ACHN (cell line): ENCODE measurements around the gene DIRAS1.
A peak's percentile ranks its signal among the peaks of the same experiment; 100 is the strongest.
"Not testable (repeated sequence)": the region's sequence is repeated elsewhere in the genome, so short reads cannot be mapped to it uniquely, and the experiment has no call there.

Experiments
- DNase-seq: peaks from one replicate; pipeline ENCODE4 v3.0.0-alpha.2; 2015
- in situ Hi-C: cut with HindIII; loops from 2 replicates; pipeline ENCODE4 v1.10.0; 2017; ENCODE audit warnings: low sequenced_read_pairs, low pct_ligation_motif_present, low pct_unique_long_range_greater_than_20kb

The DIRAS1 gene

DNA sequence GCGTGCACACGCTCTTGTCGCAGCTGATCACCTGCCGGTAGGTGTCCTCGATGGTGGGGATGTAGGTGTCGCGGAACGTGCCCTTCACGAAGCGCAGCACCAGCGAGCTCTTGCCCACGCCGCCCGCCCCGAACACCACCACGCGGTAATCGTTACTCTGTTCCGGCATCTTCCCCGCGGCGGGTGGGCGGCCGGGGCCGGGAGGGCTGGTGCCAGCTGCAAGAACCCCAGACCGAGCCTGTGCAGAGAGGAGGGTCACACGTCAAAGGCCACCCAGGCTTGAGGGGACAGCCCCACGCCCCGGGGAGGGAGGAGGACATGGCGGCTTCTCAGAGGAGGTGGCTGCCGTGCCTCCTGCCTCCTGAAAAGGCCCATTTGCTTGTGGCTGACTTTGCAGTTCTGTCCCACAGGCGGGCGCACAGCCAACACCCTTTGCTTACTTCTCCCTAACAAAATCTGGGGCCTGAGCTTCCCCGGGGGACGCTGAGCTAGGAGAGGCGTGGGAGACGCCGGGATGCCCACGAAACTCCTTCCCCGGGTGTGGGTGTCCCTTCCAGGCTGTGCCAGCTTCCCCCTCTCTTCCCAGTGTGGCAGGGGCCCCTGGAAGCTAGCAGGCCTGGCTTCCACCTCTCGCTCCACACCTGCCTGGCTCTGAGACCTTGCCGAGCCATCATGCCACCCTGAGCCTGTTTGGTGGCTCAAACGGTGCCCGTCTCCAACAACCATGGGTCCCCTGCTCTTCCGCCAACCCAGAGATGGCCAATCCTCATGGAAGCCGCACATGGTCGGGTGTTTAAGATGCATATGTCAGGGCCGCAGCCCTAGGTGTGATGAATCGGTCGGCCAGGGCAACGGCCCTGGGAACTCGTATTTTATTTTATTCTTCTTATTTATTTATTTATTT lies 3.3 kb downstream of the DIRAS1 start:
- no peak for DNase-seq
- in situ Hi-C loops = no loop called here

GRCh38 chr19:2716722-2717637 lies 4.2 kb downstream of the DIRAS1 start:
- in situ Hi-C loops = no loop called here
- DNase-seq = no peak

- DNase-seq = no peak
- in situ Hi-C loops = no loop called here
These were observed 4.9 kb downstream of the DIRAS1 start for GRCh38 chr19:2716275-2716650.

GRCh38 chr19:2715470-2716274 lies 5.5 kb downstream of the DIRAS1 start:
- no peak for DNase-seq
- in situ Hi-C loops = no loop called here

DNA sequence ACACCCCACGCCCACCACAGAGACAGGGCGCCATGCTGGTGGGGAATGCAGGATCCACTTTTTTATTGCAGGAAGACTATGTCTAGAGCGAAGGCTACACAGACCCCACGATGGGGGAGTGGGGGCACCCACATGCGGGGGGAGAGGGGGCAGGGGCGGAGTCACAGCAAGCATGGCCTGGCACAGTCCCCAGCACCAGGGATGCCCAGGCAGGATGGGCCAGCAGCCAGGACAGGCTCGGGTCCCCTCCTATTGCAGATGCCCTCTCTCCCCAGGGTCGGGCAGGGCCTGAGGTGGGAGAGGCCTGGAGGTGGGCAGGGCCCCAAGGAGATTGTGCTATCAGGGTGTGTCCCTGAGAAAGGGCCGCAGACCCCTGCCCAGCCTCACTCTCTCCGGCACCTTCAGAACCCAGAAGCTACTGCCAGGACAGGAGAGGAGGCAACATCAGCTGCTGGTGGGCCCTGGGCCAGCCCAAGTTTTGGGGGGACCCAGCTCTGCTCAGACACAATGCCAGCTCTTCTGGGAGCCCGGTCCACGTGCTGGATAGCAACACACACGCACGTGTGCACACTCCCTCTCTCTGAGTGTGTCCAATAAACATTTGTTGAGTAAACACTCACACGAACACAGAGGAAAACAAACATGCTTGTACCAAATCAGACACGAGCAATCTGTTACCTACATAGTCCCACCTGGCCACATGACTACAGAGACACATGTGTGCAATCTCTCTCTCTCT lies 6.5 kb downstream of the DIRAS1 start:
- no peak for DNase-seq
- in situ Hi-C loops = no loop called here

DNA sequence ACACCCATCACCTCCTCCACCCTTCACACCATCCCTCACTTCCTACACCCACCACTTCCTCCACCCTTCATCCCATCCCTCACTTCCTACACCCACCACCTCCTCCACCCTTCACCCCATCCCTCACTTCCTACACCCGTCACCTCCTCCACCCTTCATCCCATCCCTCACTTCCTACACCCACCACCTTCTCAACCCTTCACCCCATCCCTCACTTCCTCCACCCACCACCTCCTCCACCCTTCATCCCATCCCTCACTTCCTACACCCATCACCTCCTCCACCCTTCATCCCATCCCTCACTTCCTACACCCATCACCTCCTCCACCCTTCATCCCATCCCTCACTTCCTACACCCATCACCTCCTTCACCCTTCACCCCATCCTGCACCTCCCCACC lies 7.1 kb downstream of the DIRAS1 start:
- in situ Hi-C loops = not testable (repeated sequence)

DNA sequence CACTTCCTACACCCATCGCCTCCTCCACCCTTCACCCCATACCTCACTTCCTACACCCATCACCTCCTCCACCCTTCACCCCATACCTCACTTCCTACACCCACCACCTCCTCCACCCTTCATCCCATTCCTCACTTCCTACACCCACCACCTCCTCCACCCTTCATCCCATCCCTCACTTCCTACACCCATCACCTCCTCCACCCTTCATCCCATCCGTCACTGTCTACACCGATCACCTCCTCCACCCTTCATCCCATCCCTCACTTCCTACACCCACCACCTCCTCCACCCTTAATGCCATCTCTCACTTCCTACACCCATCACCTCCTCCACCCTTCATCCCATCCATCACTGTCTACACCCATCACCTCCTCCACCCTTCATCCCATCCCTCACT lies 8.0 kb downstream of the DIRAS1 start:
- in situ Hi-C loops, DNase-seq: not testable (repeated sequence)

More for the DNA sequence above, 7.1 kb downstream of the DIRAS1 start:
- DNase-seq = not testable (repeated sequence)

DNA sequence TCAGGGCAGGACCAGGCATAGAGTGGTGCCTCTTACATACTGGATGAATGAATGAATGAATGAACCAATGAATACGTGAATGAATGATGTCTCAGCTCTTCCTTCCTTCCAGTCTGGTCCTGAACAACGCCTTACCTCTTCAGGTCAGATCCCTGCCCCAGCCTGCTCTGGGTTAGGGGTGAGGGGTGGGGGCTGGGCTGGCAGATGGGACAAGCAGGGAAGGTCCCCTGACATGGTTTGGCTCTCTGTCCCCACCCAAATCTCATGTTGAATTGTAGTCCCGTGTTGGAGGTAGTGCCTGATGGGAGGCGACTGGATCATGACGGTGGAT lies 9.3 kb downstream of the DIRAS1 start:
- no peak for DNase-seq
- in situ Hi-C loops = no loop called here

DNA sequence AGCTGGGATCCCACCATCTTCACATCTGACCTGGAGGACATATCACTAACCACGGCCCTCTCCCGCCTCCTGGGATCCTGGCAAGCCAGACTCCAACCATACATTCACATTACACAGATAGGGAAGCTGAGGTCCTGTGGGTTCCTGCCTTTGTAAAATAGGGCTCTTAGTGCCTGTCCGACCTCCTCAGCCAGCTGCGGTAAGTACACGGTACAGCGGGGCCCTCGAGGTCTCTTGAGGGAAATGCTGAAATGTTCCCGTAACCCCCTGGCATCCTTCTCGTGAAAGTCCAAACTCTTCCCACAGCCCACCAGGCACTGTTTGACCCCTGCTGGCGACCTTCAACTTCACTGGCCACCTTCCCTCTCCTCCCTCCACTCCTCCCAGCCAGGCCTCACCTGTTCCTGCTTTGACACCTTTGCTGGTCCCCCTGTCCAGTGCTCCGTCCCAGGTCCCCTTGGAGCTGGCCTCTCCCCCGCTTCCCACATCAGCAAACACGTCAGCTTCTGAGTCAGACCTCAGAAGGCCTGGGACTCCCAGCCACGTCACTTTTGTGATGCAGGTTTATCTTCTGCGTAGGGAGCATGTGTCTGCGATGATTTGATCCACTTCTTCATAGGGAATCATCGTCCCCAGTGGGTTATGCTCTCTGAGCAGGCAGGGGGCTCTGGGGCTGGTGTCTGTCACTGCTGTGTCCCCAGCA lies 9.8 kb downstream of the DIRAS1 start:
- DNase-seq = peak; percentile 15
- in situ Hi-C loops = no loop called here

DNA sequence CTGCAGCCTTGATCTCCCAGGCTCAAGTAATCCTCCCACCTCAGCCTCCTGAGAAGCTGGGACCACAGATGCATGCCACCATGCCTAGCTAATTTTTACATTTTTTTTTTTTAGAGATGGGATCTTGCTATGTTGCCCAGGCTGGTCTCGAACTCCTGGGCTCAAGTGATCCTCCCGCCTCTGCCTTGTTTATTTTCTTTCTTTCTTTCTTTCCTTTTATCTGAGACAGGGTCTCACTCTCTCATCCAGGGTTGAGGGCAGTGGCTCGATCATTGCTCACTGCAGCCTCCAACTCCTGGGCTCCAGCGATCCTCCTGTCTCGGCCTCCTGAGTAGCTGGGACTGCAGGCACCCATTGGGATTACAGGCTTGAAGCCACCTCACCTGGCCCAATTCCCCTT lies 14.9 kb downstream of the DIRAS1 start:
- DNase-seq = no peak
- in situ Hi-C loops = no loop called here

DNA sequence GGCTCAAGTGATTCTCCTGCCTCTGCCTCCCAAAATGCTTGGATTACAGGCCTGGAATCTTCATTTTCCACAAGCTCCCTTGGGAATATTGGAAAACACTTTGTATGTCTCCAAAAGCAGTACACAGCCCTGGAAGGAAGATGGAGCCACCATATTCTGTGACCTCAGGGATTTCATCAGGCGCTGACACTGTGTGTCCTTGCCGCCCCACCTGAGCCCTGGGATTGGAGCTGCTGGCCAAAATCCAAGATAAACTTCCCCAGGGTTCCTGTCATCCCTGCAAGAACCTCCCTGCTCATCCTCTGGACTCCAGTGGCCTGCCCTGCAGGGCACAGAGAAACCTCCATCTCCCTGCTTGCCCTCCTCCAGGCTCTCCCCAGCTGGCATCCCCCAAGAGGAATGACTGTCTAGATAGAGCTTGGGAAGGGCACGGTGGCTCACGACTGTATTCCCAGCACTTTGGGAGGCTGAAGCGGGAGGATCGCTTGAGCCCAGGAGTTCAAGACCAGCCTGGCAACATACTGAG lies 17.4 kb downstream of the DIRAS1 start:
- in situ Hi-C loops = no loop called here
- no peak for DNase-seq

DNA sequence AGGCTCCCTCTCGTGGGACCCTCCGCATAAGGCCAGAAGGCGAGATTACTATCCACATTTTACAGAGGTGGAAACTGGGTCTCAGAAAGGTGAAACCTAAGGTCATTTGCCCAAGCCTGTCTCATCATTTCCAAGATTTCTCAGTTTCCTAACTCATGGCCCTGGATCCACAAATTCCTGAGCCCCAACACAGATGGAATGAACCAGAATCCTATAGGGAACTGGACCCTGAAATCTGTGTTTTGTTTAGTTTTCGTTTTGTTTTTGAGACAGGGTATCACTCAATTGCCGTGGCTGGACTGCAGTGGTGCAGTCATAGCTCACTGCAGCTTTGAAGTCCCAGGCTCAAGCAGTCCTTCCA lies 18.1 kb downstream of the DIRAS1 start:
- no peak for DNase-seq
- in situ Hi-C loops = no loop called here

DNA sequence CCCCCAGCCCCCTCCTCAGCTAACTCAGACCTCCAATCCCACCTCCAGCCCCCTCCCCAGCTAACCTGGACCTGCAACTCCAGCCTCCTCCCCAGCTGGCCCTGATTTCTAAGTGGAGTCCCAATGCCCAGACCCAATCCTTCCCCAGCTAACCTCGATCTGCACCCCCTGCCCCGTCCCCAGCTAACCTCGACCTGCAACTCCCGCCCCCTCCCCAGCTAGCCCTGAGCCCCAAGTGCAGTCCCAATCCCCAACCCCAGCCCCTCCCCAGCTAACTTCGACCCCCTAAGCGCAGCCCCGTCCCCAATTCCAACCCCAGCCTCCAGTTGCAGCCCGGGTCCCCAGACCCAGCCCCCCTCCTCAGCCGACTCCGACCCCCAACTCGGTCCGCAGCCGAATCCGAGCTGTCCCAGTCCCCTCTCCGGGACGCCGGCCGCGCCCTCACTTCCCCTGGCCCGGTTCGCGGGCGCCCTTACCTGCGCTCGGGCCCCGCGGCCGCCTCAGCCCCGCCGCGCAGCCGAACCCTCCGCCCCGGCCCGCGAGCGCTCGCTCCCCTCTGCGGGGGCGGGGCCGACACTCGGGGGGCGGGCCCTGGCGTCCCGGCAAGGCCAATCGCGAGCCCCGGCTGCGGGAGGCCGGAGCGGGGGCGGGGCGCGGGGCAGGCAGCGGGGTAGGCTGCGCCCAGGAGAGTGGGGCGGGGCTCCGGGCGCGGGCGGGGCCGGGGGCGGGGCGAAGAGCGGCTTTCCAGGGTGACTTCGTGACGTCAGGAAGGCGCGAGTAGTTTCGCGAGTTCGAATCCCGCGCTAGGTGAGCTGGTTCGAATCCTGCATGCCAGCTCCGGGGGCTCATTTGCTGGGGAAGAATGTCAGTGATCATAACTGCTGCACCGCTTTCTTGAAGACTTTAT lies 18.7 kb downstream of the DIRAS1 start, which contains the start of gene GNG7:
Gene GNG7 (minus strand): TSS at position 525 of the 907 bp plus-strand sequence. CDS start 182,006 bp downstream, outside the sequence.
- in situ Hi-C loops = no loop called here
- DNase-seq = peak; percentile 85

- DNase-seq = no peak
- in situ Hi-C loops = no loop called here
These were observed 19.6 kb downstream of the DIRAS1 start for GRCh38 chr19:2701361-2702169.

GRCh38 chr19:2700660-2701360 lies 20.4 kb downstream of the DIRAS1 start:
- no peak for DNase-seq
- in situ Hi-C loops = no loop called here
